Measurements from ENCODE around the gene CD8B.

DNA sequence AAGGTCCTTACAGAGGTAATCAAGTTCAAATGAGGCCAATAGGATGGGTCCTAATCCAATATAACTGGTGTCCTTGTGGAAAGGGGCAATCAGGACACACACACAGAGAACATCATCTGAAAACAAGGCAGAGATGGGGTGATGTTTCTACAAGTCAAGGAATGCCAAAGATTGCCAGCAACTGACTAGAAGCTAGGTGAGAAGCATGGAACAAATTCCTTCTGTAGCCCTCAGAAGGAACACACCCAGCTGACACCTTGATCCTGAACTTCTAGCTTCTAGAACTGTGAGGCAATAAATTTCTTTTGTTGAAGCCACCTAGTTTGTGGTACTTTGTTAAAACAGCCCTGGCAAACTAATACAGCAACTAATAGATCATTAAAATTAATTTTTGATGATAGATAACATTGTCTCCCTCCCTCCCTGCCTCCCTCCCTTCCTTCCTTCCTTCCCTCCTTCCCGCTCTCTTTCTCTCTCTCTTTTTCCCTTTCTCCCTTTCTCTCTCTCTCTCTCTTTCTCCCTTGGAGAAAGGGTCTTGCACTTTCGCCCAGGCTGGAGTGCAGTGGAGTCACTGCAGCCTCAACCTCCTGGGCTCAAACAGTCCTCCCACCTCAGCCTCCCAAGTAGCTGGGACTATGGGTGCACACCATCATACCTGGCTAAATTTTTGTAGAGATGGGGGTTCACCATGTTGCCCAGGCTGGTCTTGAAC lies 60.7 kb downstream of the CD8B start:
- TF ChIP-seq EZH2phosphoT487 (IDR thresholded peaks at IDR 0.05; ENCODE audit: insufficient read depth, low read depth) (no peak), EZH2 (IDR thresholded peaks at IDR 0.05; ENCODE audit: insufficient read depth, poor library complexity, severe bottlenecking) (no peak)
